Esophagus squamous epithelium (tissue), 4 donors: ENCODE measurements around the gene RNF223.
"Not testable (repeated sequence)": the region's sequence is repeated elsewhere in the genome, so short reads cannot be mapped to it uniquely, and the experiment has no call there.

Experiments used
- POLR2A ChIP-seq, 4 donors: fragments of 450-650 bp; IDR thresholded peaks; one replicate each; pipeline ENCODE4 v1.6.1; 2017; ENCODE audit warnings: antibody characterized with exemption in 4 of 4, mild to moderate bottlenecking in 4 of 4, moderate library complexity in 3 of 4
- TF ChIP-seq, protein P1 (sequence below), 6 experiments: fragments of 450-650 bp in 4 of 6; fragments of 200-600 bp in 2 of 6; sonication (generic) in 2 of 6; IDR thresholded peaks; one replicate each; pipeline ENCODE4 v1.5.1; 2016 to 2019; ENCODE audit warnings: antibody characterized with exemption in 6 of 6, mild to moderate bottlenecking in 4 of 6, moderate library complexity in 4 of 6

GRCh38 chr1:1077396-1077795 lies 3.3 kb upstream of the RNF223 start:
- not testable (repeated sequence) for TF ChIP-seq POLR2A (IDR thresholded peaks at IDR 0.05)
- TF ChIP-seq, protein P1, sequence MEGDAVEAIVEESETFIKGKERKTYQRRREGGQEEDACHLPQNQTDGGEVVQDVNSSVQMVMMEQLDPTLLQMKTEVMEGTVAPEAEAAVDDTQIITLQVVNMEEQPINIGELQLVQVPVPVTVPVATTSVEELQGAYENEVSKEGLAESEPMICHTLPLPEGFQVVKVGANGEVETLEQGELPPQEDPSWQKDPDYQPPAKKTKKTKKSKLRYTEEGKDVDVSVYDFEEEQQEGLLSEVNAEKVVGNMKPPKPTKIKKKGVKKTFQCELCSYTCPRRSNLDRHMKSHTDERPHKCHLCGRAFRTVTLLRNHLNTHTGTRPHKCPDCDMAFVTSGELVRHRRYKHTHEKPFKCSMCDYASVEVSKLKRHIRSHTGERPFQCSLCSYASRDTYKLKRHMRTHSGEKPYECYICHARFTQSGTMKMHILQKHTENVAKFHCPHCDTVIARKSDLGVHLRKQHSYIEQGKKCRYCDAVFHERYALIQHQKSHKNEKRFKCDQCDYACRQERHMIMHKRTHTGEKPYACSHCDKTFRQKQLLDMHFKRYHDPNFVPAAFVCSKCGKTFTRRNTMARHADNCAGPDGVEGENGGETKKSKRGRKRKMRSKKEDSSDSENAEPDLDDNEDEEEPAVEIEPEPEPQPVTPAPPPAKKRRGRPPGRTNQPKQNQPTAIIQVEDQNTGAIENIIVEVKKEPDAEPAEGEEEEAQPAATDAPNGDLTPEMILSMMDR (IDR thresholded peaks at IDR 0.05): not testable (repeated sequence)
